OCI-LY1 (cell line): ENCODE data around the gene GOLGA6L6.
"Not testable (repeated sequence)": the region's sequence is repeated elsewhere in the genome, so short reads cannot be mapped to it uniquely, and the experiment has no call there.

ENCODE experiments used
- H2AFZ ChIP-seq: fragments of 200-600 bp; sonication (generic), shearing (Covaris generic); 2 replicates; pipeline ENCODE4 v1.6.0; 2014; ENCODE audit warnings: antibody characterized with exemption, mild to moderate bottlenecking, low read length
- H3F3A ChIP-seq: fragments of 200-600 bp; sonication (generic), shearing (Covaris generic); 2 replicates; pipeline ENCODE4 v1.6.0; 2014; ENCODE audit warnings: mild to moderate bottlenecking, antibody characterized with exemption, low read length, moderate library complexity; ENCODE audit not compliant: insufficient read depth
- H3K27ac ChIP-seq: fragments of 200-600 bp; sonication (generic); 2 replicates; pipeline ENCODE4 v1.5.1; 2014; ENCODE audit warnings: low read length, mixed run types, mild to moderate bottlenecking, low read depth; ENCODE audit not compliant: poor library complexity, severe bottlenecking
- H3K27me3 ChIP-seq: fragments of 200-600 bp; sonication (generic); 2 replicates; pipeline ENCODE4 v1.6.0; 2014; ENCODE audit warnings: antibody characterized with exemption, mild to moderate bottlenecking, low read length, moderate library complexity; ENCODE audit not compliant: insufficient read depth
- H3K36me3 ChIP-seq: fragments of 200-600 bp; sonication (generic); 2 replicates; pipeline ENCODE4 v1.6.1; 2014; ENCODE audit warnings: mild to moderate bottlenecking, antibody characterized with exemption, low read length, moderate library complexity, mixed read lengths; ENCODE audit not compliant: insufficient read depth
- H3K4me1 ChIP-seq: fragments of 200-600 bp; sonication (generic); 2 replicates; pipeline ENCODE4 v1.5.1; 2014; ENCODE audit warnings: mild to moderate bottlenecking, low read length, moderate library complexity; ENCODE audit not compliant: insufficient read depth, severe bottlenecking
- H3K4me2 ChIP-seq: fragments of 200-600 bp; sonication (generic), shearing (Covaris generic); 2 replicates; pipeline ENCODE4 v1.6.1; 2014; ENCODE audit warnings: low read length
- H3K4me3 ChIP-seq: fragments of 200-600 bp; sonication (generic); 2 replicates; pipeline ENCODE4 v1.5.1; 2014; ENCODE audit warnings: low read length, low read depth, mild to moderate bottlenecking, mixed read lengths; ENCODE audit not compliant: poor library complexity, severe bottlenecking
- H3K79me2 ChIP-seq: fragments of 200-600 bp; shearing (Covaris generic); 2 replicates; pipeline ENCODE4 v1.6.1; 2016; ENCODE audit warnings: mixed run types, low read length, mixed read lengths; ENCODE audit not compliant: insufficient read depth
- H3K9ac ChIP-seq: fragments of 200-600 bp; sonication (generic), shearing (Covaris generic); 2 replicates; pipeline ENCODE4 v1.6.1; 2014; ENCODE audit warnings: mild to moderate bottlenecking, low read length, mixed read lengths
- H3K9me2 ChIP-seq: fragments of 200-600 bp; sonication (generic), shearing (Covaris generic); 2 replicates; pipeline ENCODE4 v1.6.1; 2014; ENCODE audit warnings: low read depth, mild to moderate bottlenecking, low read length, mixed read lengths
- H3K9me3 ChIP-seq: fragments of 200-600 bp; shearing (Covaris generic); 2 replicates; pipeline ENCODE4 v1.6.1; 2014; ENCODE audit warnings: low read length, mixed read lengths
- H4K20me1 ChIP-seq: fragments of 200-600 bp; sonication (generic), shearing (Covaris generic); 2 replicates; pipeline ENCODE4 v1.6.0; 2016; ENCODE audit warnings: mild to moderate bottlenecking, low read length; ENCODE audit not compliant: insufficient read depth

Gene GOLGA6L6

DNA sequence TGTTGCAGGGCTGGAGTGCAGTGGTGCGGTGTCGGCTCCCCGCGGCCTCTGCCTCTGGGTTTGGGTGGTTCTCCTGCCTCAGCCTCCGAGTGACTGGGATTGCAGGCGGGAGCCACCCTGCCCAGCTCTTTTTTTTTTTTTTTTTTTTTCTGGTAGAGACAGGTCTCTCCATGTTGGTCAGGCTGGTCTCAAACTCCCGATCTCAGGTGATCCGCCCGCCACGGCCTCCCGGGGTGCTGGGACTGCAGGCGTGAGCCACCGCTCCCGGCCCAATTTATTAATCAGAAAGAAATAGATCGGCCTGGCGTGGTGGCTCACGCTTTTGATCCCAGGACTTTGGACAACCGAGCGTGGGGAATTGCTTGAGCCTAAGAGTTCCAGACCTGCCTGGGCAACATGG, 9.7 kb upstream of the GOLGA6L6 start:
- not testable (repeated sequence) for H3K36me3 ChIP-seq, H3K27me3 ChIP-seq, H3K4me2 ChIP-seq, H3K9me3 ChIP-seq, H3K4me3 ChIP-seq, H4K20me1 ChIP-seq, H3K9ac ChIP-seq, H3K79me2 ChIP-seq, H3F3A ChIP-seq, H3K27ac ChIP-seq, H3K4me1 ChIP-seq, H3K9me2 ChIP-seq, H2AFZ ChIP-seq

- not testable (repeated sequence) for H3K4me2 ChIP-seq, H3K27me3 ChIP-seq, H3K27ac ChIP-seq, H3K9me3 ChIP-seq, H3K4me3 ChIP-seq, H3K36me3 ChIP-seq, H3K79me2 ChIP-seq, H4K20me1 ChIP-seq, H3K4me1 ChIP-seq, H3K9me2 ChIP-seq, H3K9ac ChIP-seq, H2AFZ ChIP-seq, H3F3A ChIP-seq
These were observed 35.5 kb downstream of the GOLGA6L6 start for GRCh38 chr15:20505926-20506658.

DNA sequence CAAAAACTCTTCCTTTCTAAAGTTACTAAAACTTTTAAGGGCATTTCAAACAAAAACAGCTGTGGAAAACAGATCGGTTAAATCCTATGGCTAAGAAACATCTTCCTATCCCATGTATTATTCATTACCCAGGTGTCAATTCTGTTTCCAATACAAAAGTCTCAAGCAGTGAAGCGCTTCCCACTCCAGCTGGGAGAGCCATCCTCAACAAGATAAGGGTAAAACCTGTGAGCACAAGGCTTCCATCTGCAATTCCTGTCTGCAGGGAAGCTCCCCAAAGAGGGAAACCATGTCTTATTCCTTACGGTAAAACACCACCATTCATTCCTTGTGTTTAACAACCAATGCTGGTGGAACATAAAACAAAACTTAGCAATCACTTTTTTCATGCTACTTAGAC, 38.8 kb downstream of the GOLGA6L6 start:
- not testable (repeated sequence) for H3K4me3 ChIP-seq, H4K20me1 ChIP-seq, H3K9me3 ChIP-seq, H3K9me2 ChIP-seq, H3K79me2 ChIP-seq, H3F3A ChIP-seq, H3K27me3 ChIP-seq, H3K4me2 ChIP-seq, H2AFZ ChIP-seq, H3K27ac ChIP-seq, H3K4me1 ChIP-seq, H3K9ac ChIP-seq, H3K36me3 ChIP-seq

DNA sequence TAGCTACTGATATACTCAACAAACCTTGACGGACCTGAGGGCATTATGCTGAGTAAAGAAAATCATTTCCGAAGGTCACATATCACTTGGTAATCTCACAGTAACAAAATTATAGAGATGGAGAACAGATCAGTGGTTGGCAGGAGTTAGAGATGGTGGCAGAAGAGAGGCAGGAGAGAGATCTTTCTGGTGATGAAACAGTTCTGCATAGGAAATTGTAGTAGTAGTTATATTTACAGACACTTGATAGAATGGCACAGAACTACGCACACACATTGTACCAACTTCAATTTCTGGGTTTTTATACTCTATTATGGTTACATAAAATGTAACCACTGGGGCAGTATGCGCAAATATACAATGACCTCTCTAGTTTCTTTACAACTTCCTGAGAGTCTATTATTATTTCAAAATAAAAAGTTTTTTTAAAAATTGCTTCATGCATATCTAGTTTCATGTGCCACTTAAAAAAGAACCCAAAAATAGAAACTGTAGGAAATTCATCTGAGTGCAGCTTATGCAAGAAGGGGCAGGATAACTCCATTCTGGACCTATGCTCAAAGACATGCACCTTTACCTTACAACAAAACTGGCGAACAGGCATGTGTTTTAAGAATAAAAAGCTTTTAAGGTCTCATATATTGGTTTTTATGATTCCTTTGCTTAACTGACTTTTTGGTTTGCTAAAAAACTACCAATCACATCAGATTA, 39.9 kb downstream of the GOLGA6L6 start:
- H3K9ac ChIP-seq, H4K20me1 ChIP-seq, H3K4me3 ChIP-seq, H3K9me2 ChIP-seq, H3K36me3 ChIP-seq, H3K4me2 ChIP-seq, H3K79me2 ChIP-seq, H3K27ac ChIP-seq, H3K4me1 ChIP-seq, H2AFZ ChIP-seq, H3K27me3 ChIP-seq, H3F3A ChIP-seq, H3K9me3 ChIP-seq: not testable (repeated sequence)

- not testable (repeated sequence) for H3K4me3 ChIP-seq, H3K36me3 ChIP-seq, H3K27ac ChIP-seq, H2AFZ ChIP-seq, H3K79me2 ChIP-seq, H3K4me2 ChIP-seq, H3F3A ChIP-seq, H3K9ac ChIP-seq, H3K9me3 ChIP-seq, H4K20me1 ChIP-seq, H3K4me1 ChIP-seq, H3K9me2 ChIP-seq, H3K27me3 ChIP-seq
These were observed 43.8 kb downstream of the GOLGA6L6 start for GRCh38 chr15:20497781-20498180.

DNA sequence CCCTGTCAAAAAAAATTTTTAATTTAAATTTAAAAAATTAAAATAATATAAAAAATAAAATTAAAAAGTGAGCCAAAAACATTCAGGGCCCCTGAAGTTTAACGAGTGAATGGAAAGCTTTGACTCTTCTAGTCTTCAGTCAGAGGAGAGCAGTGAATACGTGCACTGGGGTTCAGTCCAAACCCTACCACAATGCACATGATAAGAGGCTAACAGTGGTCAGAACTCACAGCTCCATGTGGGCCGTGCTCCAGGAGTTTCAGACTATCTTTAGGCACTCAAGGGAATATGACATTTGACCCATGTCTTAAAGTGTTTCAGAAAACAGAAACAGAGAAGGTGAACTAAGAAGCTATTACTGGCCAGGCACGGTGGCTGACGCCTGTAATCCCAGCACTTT, 48.6 kb downstream of the GOLGA6L6 start:
- not testable (repeated sequence) for H3K36me3 ChIP-seq, H3K4me1 ChIP-seq, H2AFZ ChIP-seq, H3K27me3 ChIP-seq, H3K4me3 ChIP-seq, H3K9me3 ChIP-seq, H3F3A ChIP-seq, H3K9me2 ChIP-seq, H3K9ac ChIP-seq, H3K79me2 ChIP-seq, H3K4me2 ChIP-seq, H3K27ac ChIP-seq, H4K20me1 ChIP-seq

DNA sequence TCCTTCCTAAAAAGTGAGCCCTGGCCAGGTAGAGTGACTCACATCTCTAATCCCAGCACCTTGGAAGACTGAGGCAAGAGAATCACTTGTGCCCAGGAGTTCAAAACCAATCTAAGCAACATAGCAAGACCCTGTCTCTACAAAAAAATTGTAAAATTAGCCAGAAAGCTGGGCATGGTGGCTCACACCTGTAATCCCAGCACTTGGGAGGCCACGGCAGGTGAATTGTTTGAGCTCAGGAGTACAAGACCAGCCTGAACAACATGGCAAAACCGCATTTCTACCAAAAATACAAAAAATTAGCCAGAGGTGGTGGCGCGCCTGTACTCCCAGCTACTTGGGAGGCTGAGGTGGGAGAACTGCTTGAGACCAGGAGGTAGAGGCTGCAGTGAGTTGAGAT, 49.0 kb downstream of the GOLGA6L6 start:
- not testable (repeated sequence) for H2AFZ ChIP-seq, H3K4me1 ChIP-seq, H4K20me1 ChIP-seq, H3K9me2 ChIP-seq, H3K27me3 ChIP-seq, H3F3A ChIP-seq, H3K4me3 ChIP-seq, H3K9ac ChIP-seq, H3K36me3 ChIP-seq, H3K9me3 ChIP-seq, H3K4me2 ChIP-seq, H3K79me2 ChIP-seq, H3K27ac ChIP-seq
